ENCODE results near the gene SMIM28.
"Not testable (repeated sequence)": the region's sequence is repeated elsewhere in the genome, so short reads cannot be mapped to it uniquely, and the experiment has no call there.

The SMIM28 gene

GRCh38 chr6:138377844-138378243 lies at the start of gene SMIM28:
Gene SMIM28, plus strand, starts transcription at chr6:138377905. Its CDS starts 168 bp downstream, at chr6:138378073.
- no peak for DNase-seq (ENCODE audit: low spot score)

- no peak for DNase-seq (ENCODE audit: low spot score)
Observed at GRCh38 chr6:138328210-138328609, 49.5 kb upstream of the SMIM28 start.

- no peak for DNase-seq (ENCODE audit: low spot score)
Observed at GRCh38 chr6:138330763-138331162, 46.9 kb upstream of the SMIM28 start.

DNA sequence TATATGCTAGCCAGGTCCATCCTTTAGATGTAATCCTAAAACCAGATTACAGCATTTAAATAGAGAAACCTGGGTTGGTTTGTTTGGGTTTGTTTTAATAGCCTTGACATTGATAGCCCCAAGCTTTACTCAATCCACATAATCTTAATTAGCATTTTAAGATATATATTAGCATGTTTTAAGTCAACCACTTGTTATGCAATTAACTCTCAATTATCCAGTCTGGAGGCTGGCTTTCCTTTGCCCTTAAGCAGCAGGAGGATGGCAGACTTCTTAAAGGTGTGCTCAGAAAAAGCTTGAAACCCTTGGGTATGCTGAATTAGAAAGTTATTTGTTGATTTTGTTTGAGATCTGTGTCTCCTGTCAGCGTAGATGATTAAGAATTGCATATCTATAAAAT lies 46.3 kb upstream of the SMIM28 start:
- no peak for DNase-seq (ENCODE audit: low spot score)

DNA sequence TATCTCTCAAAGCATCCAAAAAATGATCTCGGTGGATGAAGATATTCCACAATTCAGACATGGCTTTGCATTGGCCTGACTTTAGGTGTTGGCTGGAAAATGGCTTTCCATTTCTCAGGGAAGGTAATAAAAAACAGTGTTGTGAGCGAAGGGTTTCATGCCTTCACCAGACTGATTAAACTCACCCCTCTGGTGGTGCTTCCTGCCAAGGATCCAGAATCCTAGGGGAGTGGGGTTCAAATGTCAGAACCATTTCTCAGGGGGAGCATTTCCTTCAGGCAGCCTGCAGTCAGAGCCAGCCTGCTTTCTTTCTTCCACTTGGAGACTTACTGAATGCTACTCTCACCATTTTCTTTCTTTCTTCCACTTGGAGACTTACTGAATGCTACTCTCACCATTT lies 45.7 kb upstream of the SMIM28 start:
- DNase-seq (ENCODE audit: low spot score) = no peak

DNA sequence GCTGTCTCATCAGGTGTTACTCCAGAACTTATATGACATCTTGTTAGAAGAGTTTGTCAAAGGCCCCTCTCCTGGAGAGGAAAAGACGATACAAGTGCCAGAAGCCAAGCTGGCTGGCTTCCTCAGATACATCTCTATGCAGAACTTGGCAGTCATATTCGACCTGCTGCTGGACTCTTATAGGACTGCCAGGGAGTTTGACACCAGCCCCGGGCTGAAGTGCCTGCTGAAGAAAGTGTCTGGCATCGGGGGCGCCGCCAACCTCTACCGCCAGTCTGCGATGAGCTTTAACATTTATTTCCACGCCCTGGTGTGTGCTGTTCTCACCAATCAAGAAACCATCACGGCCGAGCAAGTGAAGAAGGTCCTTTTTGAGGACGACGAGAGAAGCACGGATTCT lies 43.7 kb upstream of the SMIM28 start:
- no peak for DNase-seq (ENCODE audit: low spot score)

DNA sequence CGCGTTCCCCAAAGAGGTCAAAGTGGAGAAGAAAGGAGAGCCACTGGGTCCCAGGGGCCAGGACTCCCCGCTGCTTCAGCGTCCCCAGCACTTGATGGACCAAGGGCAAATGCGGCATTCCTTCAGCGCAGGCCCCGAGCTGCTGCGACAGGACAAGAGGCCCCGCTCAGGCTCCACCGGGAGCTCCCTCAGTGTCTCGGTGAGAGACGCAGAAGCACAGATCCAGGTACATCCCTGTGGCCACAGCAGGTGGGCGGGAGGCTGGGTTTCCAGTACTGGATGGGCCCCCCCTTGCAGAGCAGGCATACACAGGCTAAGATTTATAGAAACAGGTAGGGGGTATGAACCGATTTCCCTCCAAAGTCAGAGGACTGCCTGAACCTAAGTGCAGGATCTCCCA lies 42.7 kb upstream of the SMIM28 start:
- DNase-seq (ENCODE audit: low spot score) = no peak

DNA sequence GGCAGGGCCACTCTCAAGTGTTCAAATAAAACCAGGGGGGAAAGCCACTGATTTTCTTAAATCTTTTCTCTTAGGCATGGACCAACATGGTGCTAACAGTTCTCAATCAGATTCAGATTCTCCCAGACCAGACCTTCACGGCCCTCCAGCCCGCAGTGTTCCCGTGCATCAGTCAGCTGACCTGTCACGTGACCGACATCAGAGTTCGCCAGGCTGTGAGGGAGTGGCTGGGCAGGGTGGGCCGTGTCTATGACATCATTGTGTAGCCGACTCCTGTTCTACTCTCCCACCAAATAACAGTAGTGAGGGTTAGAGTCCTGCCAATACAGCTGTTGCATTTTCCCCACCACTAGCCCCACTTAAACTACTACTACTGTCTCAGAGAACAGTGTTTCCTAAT lies 41.5 kb upstream of the SMIM28 start:
- no peak for DNase-seq (ENCODE audit: low spot score)

- DNase-seq (ENCODE audit: low spot score) = no peak
Observed at GRCh38 chr6:138337076-138337475, 40.6 kb upstream of the SMIM28 start.

DNA sequence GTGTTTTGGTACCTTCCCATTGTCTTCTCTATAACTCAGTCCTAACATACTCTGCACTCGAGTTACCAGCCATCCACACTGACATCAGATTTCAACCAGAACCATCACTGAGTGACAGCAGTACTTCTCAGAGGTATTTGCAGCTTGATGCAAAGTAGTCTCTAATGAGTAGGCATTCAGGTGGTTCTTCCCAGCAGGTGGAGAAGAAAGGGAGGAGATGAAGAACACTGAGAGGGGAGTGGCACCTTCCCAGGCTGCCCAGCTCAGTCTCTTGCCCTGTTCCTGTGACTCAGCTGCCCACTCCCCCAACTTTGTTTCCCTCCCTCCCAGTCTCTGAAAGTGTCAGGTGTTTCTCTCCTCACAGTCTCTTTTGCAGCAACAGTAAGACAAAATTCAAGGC lies 38.7 kb upstream of the SMIM28 start:
- DNase-seq (ENCODE audit: low spot score) = no peak

- DNase-seq (ENCODE audit: low spot score) = no peak
Observed at GRCh38 chr6:138341176-138341575, 36.5 kb upstream of the SMIM28 start.

DNA sequence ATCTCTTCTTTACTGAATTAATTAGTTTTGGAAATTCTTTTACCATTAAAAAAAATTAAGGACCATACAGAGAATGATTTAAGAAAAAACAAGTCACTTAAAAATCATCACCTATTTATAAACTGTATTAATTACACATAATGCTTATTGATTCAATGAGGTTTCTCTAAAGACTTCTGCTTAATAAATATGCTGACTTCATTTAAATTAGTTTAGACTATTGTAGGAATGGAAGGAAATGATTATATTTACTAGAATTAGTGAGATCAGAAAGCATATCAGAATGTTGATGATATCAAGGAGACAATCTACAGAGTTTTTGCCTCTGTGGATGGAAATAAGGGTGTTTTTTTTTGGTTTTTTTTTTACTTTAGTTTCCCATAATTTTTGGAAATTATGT lies 34.6 kb upstream of the SMIM28 start:
- DNase-seq (ENCODE audit: low spot score) = no peak

- DNase-seq (ENCODE audit: low spot score) = no peak
Observed at GRCh38 chr6:138345565-138346285, 32.0 kb upstream of the SMIM28 start.

DNA sequence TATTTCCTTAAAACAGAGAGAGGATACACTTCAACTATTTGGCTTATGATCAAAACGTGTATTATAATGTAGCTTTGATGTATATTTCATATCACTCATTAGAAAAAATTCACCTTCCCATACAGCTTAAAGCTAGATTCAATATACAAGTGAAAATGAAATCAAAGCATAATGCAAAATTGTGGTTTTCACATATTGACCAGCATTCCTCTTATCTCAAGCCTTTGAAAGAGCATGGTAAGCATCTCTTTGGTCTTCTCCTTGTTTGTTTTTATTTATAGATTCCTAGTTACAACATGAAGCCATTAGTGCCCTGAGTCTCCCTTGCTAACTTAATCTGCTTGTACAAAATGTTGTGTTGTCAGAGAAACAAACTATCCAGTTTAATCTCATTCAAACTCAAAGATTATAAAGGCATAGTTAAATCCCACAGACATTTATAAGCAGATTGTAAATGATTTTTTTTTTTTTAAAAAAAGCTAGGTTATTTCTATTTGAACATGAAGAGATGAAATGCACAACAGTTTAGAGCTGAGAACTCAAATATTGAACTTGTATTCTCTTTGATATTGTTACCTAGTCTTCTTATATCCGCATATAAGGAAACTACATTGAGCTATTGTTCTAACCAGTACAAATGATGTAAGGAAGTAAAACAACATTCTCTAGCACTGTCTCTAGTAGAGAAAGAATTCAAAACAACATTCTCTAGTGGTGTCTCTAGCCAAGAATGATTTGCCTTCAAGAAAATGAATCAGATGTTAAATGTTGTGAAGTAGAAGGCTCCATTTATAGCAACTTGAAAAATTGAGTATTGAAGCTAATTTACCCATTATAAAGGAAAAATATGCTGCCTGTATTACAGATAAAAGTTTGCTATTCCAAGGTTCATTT lies 31.2 kb upstream of the SMIM28 start:
- no peak for DNase-seq (ENCODE audit: low spot score)

DNA sequence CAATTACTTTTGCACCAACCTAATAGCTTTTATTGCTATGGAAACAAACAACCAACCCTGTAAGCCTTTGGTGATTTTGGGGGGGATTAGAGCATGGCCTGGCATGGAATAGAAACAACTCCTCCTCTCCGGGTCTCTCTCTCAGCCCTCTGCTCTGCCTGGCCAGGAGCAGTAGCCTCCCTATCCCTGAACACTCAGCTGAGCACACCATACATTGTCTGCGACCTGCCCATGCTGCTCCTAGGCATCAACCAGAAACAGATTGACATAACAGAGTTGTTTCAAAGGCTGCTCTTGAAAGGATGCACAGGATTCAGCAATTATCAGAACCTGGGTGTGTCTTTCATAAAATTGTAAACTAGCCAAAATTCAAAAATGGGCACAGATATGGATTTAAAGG lies 29.8 kb upstream of the SMIM28 start:
- no peak for DNase-seq (ENCODE audit: low spot score)

- no peak for DNase-seq (ENCODE audit: low spot score)
Observed at GRCh38 chr6:138349891-138350290, 27.8 kb upstream of the SMIM28 start.

- no peak for DNase-seq (ENCODE audit: low spot score)
Observed at GRCh38 chr6:138357928-138358327, 19.8 kb upstream of the SMIM28 start.

DNA sequence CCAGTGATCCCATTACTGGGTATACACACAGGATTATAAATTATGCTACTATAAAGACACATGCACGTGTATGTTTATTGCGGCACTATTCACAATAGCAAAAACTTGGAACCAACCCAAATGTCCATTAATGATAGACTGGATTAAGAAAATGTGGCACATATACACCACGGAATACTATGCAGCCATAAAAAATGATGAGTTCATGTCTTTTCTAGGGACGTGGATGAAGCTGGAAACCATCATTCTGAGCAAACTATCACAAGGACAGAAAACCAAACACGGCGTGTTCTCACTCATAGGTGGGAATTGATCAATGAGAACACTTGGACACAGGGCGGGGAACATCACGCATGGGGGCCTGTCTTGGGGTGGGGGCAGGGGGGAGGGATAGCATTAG lies 9.0 kb upstream of the SMIM28 start:
- not testable (repeated sequence) for DNase-seq (ENCODE audit: low spot score)

DNA sequence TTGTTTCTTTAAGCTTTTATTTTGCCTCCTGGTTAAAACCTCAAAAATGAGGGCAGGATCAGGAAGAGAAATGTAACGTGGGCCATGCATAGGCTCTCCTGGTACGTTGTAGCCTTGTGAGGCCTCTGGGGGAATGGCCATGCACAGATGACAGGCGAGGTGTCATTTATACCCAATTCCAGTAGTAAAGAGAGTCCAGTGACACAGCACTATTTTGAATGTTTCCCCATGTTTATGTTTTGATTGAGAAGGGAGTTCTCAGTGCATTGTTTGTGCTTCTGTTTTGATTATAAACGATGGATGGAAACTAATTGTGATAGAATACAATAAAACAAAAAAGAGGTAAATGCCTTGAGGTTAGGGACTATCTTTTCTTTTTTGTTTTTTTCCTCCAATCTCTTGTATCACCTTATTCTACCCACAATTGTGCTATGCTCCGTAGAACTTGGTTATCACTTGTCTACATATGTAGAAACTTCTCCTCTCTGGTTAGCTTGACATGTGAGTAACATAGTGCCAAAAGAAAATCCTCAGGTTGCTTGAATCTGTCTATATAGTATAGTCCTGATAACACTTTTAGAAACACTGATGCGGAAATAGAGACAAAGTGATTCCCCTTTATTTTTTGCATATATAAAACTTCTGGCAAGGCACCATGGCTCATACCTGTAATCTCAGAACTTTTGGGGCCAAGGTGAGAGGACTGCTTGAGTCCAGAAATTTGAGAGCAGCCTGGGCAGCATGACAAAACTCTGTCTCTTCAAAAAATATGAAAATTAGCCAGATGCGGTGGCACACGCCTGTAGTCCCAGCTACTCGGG lies 6.9 kb upstream of the SMIM28 start:
- no peak for DNase-seq (ENCODE audit: low spot score)

- no peak for DNase-seq (ENCODE audit: low spot score)
Observed at GRCh38 chr6:138371452-138371711, 6.3 kb upstream of the SMIM28 start.

DNA sequence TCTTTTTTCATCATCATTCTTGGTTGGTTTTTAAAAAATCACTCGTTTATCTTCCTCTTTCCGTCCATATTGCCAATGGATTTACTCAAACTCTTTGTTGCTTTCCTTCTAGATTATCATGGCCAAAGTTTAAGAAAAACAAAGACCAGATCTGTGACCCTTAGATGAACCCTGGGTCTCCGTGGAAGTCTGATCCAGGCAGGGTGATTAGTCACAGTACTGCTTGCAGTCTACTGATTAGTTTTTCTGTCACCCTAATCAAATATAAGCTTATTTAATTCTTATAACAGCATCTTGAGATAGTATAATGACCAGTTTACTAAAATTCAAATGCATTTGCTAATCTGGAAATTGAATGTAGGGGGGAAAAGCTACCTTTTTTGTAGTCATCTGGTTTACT lies 6.0 kb upstream of the SMIM28 start:
- DNase-seq (ENCODE audit: low spot score) = no peak

DNA sequence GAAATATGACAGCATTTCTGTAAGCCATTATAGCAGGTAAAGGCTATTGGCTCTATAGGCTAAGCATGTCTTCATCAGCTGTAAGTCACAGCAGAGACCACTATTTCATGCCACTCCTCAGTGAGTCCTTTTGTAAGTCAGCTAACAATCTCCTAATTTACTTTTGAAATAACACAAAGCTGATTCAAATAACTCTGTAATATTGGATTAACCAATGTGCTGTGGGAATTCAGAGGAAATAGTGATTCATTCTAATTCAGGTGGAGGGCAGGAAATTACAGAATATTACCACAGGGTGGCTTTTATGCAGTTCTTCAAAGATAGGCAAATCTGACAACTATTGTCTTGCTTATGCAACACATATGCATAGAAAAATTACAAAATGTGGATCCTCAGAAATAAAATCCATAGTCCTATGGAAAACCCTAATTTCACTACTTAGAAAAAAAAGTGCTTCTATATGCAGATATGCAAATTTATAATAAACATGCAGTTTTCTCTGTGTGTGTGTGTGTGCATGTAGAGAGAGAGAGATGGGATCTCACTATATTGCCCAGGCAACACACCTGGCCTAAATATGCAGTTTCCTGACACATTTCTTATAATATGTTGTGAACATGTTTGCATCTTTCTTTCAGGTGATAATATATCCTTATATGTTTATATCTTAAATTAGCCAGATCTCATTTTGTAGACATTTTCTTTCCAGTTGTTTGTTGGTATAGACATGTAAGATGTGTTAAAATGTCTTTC lies 4.8 kb upstream of the SMIM28 start:
- DNase-seq (ENCODE audit: low spot score) = no peak
